Muscle of leg (tissue), 11 donors: Measurements from ENCODE around the gene WWC2. TPM values are rescaled to one million over a fixed set of nuclear protein-coding genes. Genes with fewer than 3 reads are reported as not detected.

ENCODE experiments used
- DNase-seq: peaks from one replicate; pipeline ENCODE4 v3.0.0; 2013
- H3K27ac ChIP-seq: one replicate; pipeline ENCODE4 v1.5.1; 2013; ENCODE audit warnings: mild to moderate bottlenecking, low read length, control low read depth
- H3K27me3 ChIP-seq: one replicate; pipeline ENCODE4 v1.6.1; 2013; ENCODE audit warnings: low read length; ENCODE audit not compliant: control insufficient read depth, insufficient read depth
- H3K36me3 ChIP-seq: one replicate; pipeline ENCODE4 v1.6.1; 2013; ENCODE audit warnings: low read length; ENCODE audit not compliant: control insufficient read depth, insufficient read depth
- H3K4me1 ChIP-seq: one replicate; pipeline ENCODE4 v1.6.1; 2013; ENCODE audit warnings: low read length; ENCODE audit not compliant: control insufficient read depth, insufficient read depth
- H3K4me3 ChIP-seq: one replicate; pipeline ENCODE4 v1.5.1; 2013; ENCODE audit warnings: low read length, control low read depth
- H3K9me3 ChIP-seq: replicated peaks from 2 replicates; pipeline ENCODE4 v1.6.1; 2013; ENCODE audit warnings: low read depth, low read length; ENCODE audit not compliant: control insufficient read depth
- WGBS: methylation state at CpG from one replicate; pipeline ENCODE4 v1.1.5; 2013; ENCODE audit warnings: missing lambda C conversion rate; ENCODE audit not compliant: insufficient coverage; 5-methylcytosine and 5-hydroxymethylcytosine counted together
- polyA plus RNA-seq, 8 donors: library from polyadenylated mRNA; unstranded; fragments of 120-200 nt; gene quantifications; one replicate each; pipeline versions ENCODE4 v1.2.1 to v1.2.3, GENCODE V29; 2013; ENCODE audit warnings: inconsistent platforms in 1 of 8, low replicate concordance in 1 of 8; ENCODE audit not compliant: insufficient read length in 8 of 8, insufficient read depth in 1 of 8
- total RNA-seq: library from RNA; stranded (reverse); fragments of 120-200 nt; gene quantifications from one replicate; pipeline ENCODE4 v1.2.4, GENCODE V29; 2013

The WWC2 gene
- total and polyA plus RNA-seq, 9 donors: 12.9 to 25.4 (median 18.9) TPM

DNA sequence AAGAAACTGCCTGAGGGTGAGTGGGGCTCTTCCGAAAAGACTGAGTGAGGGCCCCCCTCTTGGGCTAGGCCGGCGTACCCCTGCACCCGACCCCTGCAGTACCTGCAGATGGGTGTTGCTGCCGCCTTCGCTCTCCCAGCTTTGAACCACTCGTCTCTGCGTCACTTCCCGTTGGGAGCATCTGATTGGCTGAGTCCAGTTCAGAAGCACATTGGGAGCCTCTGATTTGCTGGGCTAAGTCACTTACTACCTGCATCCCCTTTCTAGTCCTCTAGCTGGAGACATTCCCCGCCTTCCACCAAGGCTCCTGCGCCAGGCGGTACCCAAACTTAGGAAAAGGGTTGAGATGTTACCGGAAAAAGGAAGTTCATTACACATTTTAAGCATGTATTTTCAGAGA is 20.4 kb upstream of the WWC2 start:
- no peak overlapping the region for H3K4me3 ChIP-seq
- no peaks in the 10 kb centered on the region for H3K9me3 ChIP-seq
- H3K27ac ChIP-seq: no peak overlapping the region
- DNase-seq: no peak
- H3K36me3 ChIP-seq: no peaks in the 10 kb centered on the region
- no peaks in the 10 kb centered on the region for H3K4me1 ChIP-seq
- no peaks in the 10 kb centered on the region for H3K27me3 ChIP-seq
- WGBS: 90% methylated on average over 9 of the region's 13 CpGs

DNA sequence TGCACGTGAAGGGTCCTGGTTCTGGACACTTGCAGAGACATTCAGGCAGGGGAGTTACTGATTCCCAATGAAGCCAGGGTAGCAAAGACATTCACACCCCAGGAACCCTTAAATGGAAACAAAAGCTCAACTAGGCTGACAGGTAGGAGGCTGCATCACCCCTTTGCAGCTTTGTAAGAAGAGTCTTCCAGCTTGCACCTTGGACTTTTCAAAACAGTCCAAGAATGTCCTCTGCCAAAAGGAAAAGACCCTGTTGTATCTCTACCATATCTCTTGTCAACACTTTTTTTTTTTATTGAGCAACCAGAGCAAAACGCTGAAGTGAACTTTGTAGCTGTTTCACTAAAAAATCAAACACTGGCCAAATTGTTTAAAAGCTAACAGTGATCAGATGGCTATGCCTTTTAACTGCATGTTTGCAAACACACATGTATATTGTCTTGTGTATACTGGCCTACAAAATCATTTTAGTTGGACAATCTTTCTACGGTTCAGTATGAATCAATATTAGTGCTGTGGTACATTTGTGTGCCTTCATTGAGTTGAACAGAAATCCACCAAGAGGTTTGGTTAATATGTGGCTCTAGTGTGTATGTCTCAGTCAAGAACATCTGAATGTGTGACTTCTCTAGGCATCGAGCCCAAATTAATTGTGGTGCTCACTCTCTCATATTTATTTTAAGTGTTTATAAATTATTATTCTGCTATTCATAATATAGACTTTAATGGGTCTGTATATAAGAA is 18.5 kb upstream of the WWC2 start:
- H3K36me3 ChIP-seq: no peaks in the 10 kb centered on the region
- no peak overlapping the region for H3K4me3 ChIP-seq
- WGBS: 63% methylated on average over 1 of the region's 4 CpGs
- H3K27me3 ChIP-seq: no peaks in the 10 kb centered on the region
- H3K4me1 ChIP-seq: no peaks in the 10 kb centered on the region
- no peaks in the 10 kb centered on the region for H3K9me3 ChIP-seq
- H3K27ac ChIP-seq: no peak overlapping the region
- peak; percentile 9 for DNase-seq

DNA sequence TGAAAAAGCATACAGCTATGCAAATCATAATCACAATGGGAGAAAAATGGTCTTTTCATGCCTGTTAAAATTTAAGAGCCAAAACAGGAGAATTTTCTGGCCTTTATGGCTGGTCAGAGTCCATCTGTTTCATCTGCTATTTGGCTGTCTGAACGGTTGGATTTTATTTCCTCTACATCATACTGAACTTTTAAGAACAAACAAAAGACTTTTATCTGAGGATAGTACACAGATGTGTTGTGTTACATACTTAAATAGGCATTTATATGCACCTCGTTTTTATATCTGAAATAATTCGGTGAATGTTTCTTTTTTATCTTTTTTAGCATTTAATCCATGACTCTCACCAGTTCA is 18.0 kb upstream of the WWC2 start:
- DNase-seq: peak; percentile 53
- no CpG with 5 or more reads among the region's 3 CpGs for WGBS
- H3K27ac ChIP-seq: no peak overlapping the region

DNA sequence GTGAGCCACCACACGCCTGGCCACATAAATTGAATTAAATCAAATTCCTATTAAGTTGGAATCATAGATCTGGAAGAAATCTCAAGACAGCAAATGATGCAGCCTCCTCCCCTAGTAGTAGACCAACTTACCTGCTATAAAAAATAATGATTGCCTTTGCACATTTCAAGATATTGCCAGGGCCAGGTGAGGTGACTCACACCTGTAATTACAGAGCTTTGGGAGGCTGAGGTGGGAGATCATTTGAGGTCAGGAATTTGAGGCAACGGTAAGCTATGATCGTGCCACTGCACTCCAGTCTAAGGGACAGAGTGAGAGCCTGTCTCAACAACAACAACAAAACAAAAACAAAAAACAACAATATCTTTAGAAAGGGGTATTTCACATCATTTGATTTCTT is 17.0 kb upstream of the WWC2 start:
- H3K4me3 ChIP-seq: no peak overlapping the region
- H3K27me3 ChIP-seq: no peaks in the 10 kb centered on the region
- no peaks in the 10 kb centered on the region for H3K9me3 ChIP-seq
- WGBS: no CpG with 5 or more reads among the region's 3 CpGs
- H3K27ac ChIP-seq: no peak overlapping the region
- H3K36me3 ChIP-seq: no peaks in the 10 kb centered on the region
- no peak for DNase-seq
- no peaks in the 10 kb centered on the region for H3K4me1 ChIP-seq

More for the DNA sequence above, 18.0 kb upstream of the WWC2 start:
- no peaks in the 10 kb centered on the region for H3K9me3 ChIP-seq
- no peaks in the 10 kb centered on the region for H3K36me3 ChIP-seq
- H3K27me3 ChIP-seq: no peaks in the 10 kb centered on the region
- no peaks in the 10 kb centered on the region for H3K4me1 ChIP-seq
- H3K4me3 ChIP-seq: no peak overlapping the region

DNA sequence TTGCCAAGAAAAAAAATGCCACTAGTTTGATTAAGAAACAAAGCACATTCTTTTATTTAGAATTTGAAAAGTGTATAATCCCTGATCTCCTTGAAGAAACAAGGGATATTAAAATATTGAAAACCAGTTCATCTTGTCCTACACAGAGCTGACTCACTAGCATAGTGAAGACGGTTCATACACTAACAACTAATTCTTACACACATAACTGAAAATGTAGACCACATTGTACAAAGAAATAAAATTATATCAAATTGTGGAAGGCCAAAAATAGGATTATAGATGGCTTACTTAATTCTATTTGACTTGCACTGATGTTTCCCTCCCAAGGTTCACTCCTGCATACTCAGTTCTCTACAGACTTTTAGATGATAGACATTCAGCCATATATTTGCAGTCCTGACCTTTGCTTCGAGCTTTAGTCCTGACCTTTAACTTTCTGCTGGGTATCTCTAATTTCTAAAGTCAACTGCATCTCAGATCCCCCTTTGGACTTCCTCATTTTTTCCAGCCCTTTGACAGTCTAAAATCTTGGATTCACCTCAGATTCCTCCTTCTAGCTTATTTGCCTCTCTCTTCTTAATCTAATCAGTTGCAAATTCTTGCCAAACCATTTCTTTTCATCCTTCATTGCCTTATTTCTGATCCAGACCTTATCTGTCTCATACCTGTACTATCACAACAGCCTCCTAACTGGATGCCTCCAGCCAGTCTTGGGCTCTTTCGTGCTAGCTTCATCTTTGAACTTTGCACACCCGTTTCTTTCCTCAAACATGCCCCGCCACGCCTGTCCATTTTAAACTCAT is 4.5 kb upstream of the WWC2 start:
- 76% methylated on average over 5 of the region's 6 CpGs for WGBS
- no peak overlapping the region for H3K4me3 ChIP-seq
- H3K27ac ChIP-seq: no peak overlapping the region

DNA sequence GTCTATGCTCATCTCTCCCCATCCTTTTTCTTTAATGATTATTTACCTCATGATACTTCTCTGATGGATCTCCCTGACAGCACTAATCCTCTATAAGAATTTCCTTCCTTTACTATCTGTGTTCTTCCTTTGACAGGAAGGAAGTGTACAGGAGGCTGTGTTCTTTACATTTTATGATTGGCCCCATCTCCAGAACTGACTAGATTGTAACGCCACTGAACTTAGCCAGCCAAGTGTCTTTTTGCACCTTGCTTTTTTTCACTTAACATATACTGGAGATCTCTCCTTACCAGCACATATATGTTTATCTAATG is 3.9 kb upstream of the WWC2 start:
- H3K9me3 ChIP-seq: no peaks in the 10 kb centered on the region
- peaks cover 14% of the 10 kb centered on the region for H3K4me1 ChIP-seq
- H3K27ac ChIP-seq: no peak overlapping the region
- peaks cover 9% of the 10 kb centered on the region for H3K27me3 ChIP-seq
- H3K4me3 ChIP-seq: no peak overlapping the region
- WGBS: no CpG with 5 or more reads among the region's 1 CpG
- no peaks in the 10 kb centered on the region for H3K36me3 ChIP-seq
- DNase-seq: no peak

More for the DNA sequence above, 4.5 kb upstream of the WWC2 start:
- no peaks in the 10 kb centered on the region for H3K36me3 ChIP-seq
- no peak for DNase-seq
- H3K27me3 ChIP-seq: peaks cover 9% of the 10 kb centered on the region
- peaks cover 10% of the 10 kb centered on the region for H3K4me1 ChIP-seq
- no peaks in the 10 kb centered on the region for H3K9me3 ChIP-seq

DNA sequence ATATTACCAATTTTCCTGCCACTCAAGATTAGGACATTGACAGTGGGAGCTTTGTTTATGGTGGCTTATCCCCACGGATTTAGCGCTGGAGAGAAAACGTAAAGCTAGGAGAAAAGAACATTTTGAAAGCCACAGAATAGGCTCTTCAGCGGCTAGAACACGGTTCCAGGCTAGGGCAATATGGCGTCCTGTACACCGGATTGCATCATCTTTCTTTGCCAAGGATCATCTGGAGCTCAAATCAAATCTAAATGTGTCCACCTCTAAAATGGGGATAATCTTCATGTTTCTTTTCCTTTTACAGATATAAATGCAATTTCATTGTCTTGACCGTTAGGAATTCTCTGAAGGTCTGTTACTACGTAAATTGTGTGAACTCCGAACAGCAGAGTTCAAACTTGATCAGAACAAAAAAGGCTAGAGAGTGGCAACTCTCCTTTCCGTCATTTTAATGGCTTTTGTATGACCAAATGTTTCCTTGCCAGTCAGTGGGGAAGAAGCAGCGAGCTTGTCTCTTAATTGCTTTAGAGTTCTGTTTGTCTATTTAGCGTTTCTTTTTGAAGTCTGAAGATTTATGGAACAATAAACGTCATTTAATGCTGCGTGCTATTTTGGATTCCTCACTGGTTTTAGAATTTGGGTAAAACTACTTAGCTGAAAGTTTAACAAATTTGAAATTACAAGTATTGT is 2.6 kb upstream of the WWC2 start:
- Histone ChIP-seq H3K4me1 (peaks cover 18% of the 10 kb centered on the region), H3K4me3 (no peak overlapping the region), H3K27ac (no peak overlapping the region), H3K27me3 (peaks cover 9% of the 10 kb centered on the region), H3K9me3 (no peaks in the 10 kb centered on the region), H3K36me3 (no peaks in the 10 kb centered on the region)
- DNase-seq: no peak
- 70% methylated on average over 9 of the region's 15 CpGs for WGBS

DNA sequence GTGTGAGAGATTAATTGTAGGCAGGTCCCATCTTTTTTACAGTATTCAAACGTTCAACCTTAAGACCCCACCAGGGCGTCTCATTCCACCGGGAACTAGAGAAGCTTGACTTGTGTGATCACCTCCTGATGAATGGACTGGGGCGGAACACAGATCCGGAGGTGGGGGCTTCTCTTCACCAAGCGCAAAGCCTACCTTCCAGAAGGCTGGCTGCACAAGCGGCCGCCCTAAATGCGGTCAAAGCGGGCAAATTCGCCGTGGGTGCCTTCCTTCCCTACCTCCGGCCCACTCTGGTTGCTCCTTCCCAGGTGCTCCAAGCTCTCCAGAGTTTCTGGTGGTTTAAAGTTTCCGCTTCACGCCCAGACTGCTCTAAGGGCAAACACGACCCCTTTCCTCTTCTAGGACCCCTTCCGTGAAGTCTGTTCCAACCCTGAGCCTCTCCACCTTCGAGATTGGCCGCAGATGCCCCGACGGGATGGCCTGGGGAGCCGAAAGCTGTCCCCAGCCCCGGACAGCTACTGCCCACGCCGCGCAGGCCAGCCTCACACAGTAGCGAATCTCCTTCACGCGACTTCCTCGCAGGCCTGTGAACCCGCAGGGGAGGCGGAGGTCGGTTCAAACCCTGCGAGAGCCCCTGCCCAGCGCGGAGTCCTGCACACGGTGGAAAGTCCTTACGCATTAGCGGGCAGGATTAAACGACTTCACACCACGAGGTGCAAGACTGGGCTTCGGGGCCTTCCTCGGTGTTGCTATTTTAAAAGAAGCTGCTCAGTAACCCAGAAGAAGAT is 1.6 kb upstream of the WWC2 start:
- H3K36me3 ChIP-seq: no peaks in the 10 kb centered on the region
- WGBS: 22% methylated on average over 42 of the region's 43 CpGs
- DNase-seq: peak; percentile 57
- H3K9me3 ChIP-seq: no peaks in the 10 kb centered on the region
- H3K27ac ChIP-seq: peak overlapping the region; percentile 96
- H3K4me3 ChIP-seq: peak overlapping the region; percentile 89
- peaks cover 9% of the 10 kb centered on the region for H3K27me3 ChIP-seq
- peaks cover 18% of the 10 kb centered on the region for H3K4me1 ChIP-seq

DNA sequence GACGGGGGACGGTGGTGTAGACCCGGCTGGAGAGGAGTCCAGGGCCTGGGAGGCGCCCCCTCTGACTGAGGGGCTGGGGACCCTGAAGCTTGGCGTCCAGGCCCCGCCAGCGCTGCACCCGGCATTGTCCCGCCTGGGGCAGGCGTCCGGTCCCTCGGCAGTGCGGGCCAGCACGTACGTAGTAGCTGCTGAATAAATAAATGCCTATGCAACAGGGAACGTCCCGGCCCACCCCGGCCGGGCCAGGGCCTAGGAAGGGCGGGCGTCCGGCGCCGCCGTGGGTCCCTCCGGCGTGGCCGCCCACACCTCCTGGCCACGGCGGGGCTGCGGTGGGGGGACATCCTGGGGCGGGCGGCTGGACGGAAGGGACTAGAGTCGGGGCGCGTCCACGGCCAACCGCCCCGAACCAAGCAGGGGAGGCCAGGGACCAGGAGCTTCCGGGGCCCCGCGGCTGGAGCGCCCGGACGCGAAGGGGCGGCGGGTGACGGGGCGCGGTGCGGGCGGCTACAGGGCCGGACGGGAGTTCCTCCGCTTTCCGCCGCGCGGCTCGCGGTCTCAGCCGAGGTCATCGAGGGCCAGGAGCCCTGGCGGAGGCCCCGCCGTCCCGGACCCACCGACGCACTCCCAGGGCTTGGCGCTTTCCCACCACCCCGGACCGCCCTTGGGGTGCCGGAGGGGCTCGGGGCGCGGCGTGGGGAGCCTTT is 886 bp upstream of the WWC2 start:
- under 1% methylated on average over 78 of the region's 79 CpGs for WGBS
- Histone ChIP-seq H3K4me3 (peak overlapping the region; percentile 89), H3K36me3 (no peaks in the 10 kb centered on the region), H3K9me3 (no peaks in the 10 kb centered on the region), H3K4me1 (peaks cover 18% of the 10 kb centered on the region), H3K27me3 (peaks cover 9% of the 10 kb centered on the region), H3K27ac (peak overlapping the region; percentile 96)
- peak; percentile 71 for DNase-seq
